Measurements from ENCODE around the gene TAOK1. TPM values are rescaled to one million over a fixed set of nuclear protein-coding genes. Genes with fewer than 3 reads are reported as not detected.

The TAOK1 gene
- total and polyA plus RNA-seq, 10 of the 15 experiments (the other 5 are each of a cell fraction or from before 2014, with no cell fraction given): 2.0 to 27.1 (median 11.8) TPM

DNA sequence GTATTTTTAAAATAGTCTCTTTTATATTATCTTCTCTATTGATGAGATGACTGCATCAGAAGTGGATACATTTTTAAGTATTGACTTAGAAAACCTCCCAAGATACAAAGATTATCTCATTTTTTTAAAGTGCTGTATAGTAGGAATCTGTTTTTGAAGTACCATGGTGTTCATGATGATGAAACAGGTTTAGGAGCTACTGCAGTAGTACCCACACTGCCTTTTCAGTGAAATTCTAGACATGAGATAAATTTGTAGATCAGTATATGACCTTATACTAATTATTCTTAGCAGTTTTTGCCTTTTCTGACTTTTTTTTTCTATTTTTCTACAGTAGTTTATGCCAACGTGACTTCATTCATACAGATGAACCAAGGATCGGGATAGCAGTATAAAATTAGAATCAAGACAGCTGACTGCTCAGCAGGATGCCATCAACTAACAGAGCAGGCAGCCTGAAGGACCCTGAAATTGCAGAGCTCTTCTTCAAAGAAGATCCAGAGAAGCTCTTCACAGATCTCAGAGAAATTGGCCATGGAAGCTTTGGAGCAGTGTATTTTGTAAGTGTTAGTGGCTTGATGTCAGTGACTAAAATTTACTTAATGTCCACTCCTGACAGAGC is 61.1 kb downstream of the TAOK1 start:
- POLR2A ChIA-PET: no interaction called here
- FAIRE-seq (no peak), DNase-seq (ENCODE audit: low read depth, low spot score) (no peak), ATAC-seq (no peak)
- WGBS (ENCODE audit: insufficient coverage, insufficient replicate concordance, low lambda C conversion rate, missing lambda C conversion rate): 94% methylated on average over 2 of the region's 2 CpGs
- H3K79me2 ChIP-seq (ENCODE audit: control insufficient read depth, insufficient read depth, low read length): peaks cover 27% of the 10 kb centered on the region
- no peak overlapping the region for H3K9ac ChIP-seq (ENCODE audit: control insufficient read depth, insufficient read depth, low read length)
- H3K4me2 ChIP-seq (ENCODE audit: control insufficient read depth, insufficient read depth): no peak overlapping the region
- H3K36me3 ChIP-seq (ENCODE audit: control insufficient read depth in 2 of 2, insufficient read depth in 2 of 2, low read length in 1 of 2): peaks cover 3 to 14% of the 10 kb centered on the region in 2 experiments
- H2AFZ ChIP-seq (ENCODE audit: control insufficient read depth, low read depth, low read length): no peak overlapping the region
- TF ChIP-seq, protein P1, sequence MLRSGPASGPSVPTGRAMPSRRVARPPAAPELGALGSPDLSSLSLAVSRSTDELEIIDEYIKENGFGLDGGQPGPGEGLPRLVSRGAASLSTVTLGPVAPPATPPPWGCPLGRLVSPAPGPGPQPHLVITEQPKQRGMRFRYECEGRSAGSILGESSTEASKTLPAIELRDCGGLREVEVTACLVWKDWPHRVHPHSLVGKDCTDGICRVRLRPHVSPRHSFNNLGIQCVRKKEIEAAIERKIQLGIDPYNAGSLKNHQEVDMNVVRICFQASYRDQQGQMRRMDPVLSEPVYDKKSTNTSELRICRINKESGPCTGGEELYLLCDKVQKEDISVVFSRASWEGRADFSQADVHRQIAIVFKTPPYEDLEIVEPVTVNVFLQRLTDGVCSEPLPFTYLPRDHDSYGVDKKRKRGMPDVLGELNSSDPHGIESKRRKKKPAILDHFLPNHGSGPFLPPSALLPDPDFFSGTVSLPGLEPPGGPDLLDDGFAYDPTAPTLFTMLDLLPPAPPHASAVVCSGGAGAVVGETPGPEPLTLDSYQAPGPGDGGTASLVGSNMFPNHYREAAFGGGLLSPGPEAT (IDR thresholded peaks at IDR 0.05; ENCODE audit: low read depth): no peak
- TF ChIP-seq SMAD1 (IDR thresholded peaks at IDR 0.05; ENCODE audit: low read depth, partially characterized antibody): no peak
- TF ChIP-seq KDM1A (IDR thresholded peaks at IDR 0.05; ENCODE audit: borderline replicate concordance): no peak
- no peak for TF ChIP-seq MTA3 (IDR thresholded peaks at IDR 0.05; ENCODE audit: borderline replicate concordance, low read length)
- TF ChIP-seq ZNF217 (IDR thresholded peaks at IDR 0.05): no peak
- no peak for TF ChIP-seq JUND (IDR thresholded peaks at IDR 0.05; ENCODE audit: low read depth, low read length)
- TF ChIP-seq, protein P2, sequence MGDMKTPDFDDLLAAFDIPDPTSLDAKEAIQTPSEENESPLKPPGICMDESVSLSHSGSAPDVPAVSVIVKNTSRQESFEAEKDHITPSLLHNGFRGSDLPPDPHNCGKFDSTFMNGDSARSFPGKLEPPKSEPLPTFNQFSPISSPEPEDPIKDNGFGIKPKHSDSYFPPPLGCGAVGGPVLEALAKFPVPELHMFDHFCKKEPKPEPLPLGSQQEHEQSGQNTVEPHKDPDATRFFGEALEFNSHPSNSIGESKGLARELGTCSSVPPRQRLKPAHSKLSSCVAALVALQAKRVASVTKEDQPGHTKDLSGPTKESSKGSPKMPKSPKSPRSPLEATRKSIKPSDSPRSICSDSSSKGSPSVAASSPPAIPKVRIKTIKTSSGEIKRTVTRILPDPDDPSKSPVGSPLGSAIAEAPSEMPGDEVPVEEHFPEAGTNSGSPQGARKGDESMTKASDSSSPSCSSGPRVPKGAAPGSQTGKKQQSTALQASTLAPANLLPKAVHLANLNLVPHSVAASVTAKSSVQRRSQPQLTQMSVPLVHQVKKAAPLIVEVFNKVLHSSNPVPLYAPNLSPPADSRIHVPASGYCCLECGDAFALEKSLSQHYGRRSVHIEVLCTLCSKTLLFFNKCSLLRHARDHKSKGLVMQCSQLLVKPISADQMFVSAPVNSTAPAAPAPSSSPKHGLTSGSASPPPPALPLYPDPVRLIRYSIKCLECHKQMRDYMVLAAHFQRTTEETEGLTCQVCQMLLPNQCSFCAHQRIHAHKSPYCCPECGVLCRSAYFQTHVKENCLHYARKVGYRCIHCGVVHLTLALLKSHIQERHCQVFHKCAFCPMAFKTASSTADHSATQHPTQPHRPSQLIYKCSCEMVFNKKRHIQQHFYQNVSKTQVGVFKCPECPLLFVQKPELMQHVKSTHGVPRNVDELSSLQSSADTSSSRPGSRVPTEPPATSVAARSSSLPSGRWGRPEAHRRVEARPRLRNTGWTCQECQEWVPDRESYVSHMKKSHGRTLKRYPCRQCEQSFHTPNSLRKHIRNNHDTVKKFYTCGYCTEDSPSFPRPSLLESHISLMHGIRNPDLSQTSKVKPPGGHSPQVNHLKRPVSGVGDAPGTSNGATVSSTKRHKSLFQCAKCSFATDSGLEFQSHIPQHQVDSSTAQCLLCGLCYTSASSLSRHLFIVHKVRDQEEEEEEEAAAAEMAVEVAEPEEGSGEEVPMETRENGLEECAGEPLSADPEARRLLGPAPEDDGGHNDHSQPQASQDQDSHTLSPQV (IDR thresholded peaks at IDR 0.05): no peak
- TF ChIP-seq, protein P3, sequence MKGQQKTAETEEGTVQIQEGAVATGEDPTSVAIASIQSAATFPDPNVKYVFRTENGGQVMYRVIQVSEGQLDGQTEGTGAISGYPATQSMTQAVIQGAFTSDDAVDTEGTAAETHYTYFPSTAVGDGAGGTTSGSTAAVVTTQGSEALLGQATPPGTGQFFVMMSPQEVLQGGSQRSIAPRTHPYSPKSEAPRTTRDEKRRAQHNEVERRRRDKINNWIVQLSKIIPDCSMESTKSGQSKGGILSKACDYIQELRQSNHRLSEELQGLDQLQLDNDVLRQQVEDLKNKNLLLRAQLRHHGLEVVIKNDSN (IDR thresholded peaks at IDR 0.05; ENCODE audit: borderline replicate concordance, extremely low read length, insufficient read depth, low read depth, low read length): no peak
- TF ChIP-seq PML (IDR thresholded peaks at IDR 0.05; ENCODE audit: low read length): no peak
- no peak for TF ChIP-seq EP300 (IDR thresholded peaks at IDR 0.05; ENCODE audit: borderline replicate concordance in 1 of 2, control insufficient read depth in 1 of 2, low read depth in 2 of 2, low read length in 2 of 2)
- TF ChIP-seq YBX1 (IDR thresholded peaks at IDR 0.05): no peak
- no peaks in the 10 kb centered on the region; the same call in 2 of the 3 replicates for H3K9me3 ChIP-seq (replicated peaks; ENCODE audit: control insufficient read depth, insufficient read depth, low read length)
- H3K4me1 ChIP-seq (ENCODE audit: control insufficient read depth, insufficient read depth, low read length): no peaks in the 10 kb centered on the region
- no peaks in the 10 kb centered on the region for H4K20me1 ChIP-seq (ENCODE audit: control insufficient read depth, insufficient read depth)
- SMC1A ChIA-PET (ENCODE audit: uncharacterized antibody, unreplicated experiment): no interaction called here
- CTCF ChIA-PET: interaction anchor here (0.9 to 1.3 kb wide), 2 partner anchors 81 to 86 kb away, joined by 3 read pairs; no protein-coding TSS in a partner anchor
- BruUV-seq (replicated peaks): no TSS peak
- in situ Hi-C loops (cut with MboI): no loop called here
- RAD21 ChIA-PET (ENCODE audit: unreplicated experiment): interaction anchor here (0.7 kb wide), 1 partner anchor 13 kb away, joined by 3 read pairs; no protein-coding TSS in a partner anchor
- intact Hi-C loops (cut with micrococcal nuclease; ENCODE audit: unreplicated experiment): no loop called here
- no peak overlapping the region for H3K27ac ChIP-seq (ENCODE audit: control insufficient read depth, insufficient read depth)
- no peaks in the 10 kb centered on the region for H3K27me3 ChIP-seq (replicated peaks in 1 of 2; ENCODE audit: control insufficient read depth in 2 of 2, insufficient read depth in 2 of 2, low read length in 1 of 2)
- H3K4me3 ChIP-seq: no peak overlapping the region

Measured in GM12878 (cell line).